Measurements from ENCODE around the gene TOX2. TPM values are rescaled to one million over a fixed set of nuclear protein-coding genes. Genes with fewer than 3 reads are reported as not detected.

TOX2 gene
- total RNA-seq, 2 donors from 2014 or later: 8.8 to 52.8 TPM

DNA sequence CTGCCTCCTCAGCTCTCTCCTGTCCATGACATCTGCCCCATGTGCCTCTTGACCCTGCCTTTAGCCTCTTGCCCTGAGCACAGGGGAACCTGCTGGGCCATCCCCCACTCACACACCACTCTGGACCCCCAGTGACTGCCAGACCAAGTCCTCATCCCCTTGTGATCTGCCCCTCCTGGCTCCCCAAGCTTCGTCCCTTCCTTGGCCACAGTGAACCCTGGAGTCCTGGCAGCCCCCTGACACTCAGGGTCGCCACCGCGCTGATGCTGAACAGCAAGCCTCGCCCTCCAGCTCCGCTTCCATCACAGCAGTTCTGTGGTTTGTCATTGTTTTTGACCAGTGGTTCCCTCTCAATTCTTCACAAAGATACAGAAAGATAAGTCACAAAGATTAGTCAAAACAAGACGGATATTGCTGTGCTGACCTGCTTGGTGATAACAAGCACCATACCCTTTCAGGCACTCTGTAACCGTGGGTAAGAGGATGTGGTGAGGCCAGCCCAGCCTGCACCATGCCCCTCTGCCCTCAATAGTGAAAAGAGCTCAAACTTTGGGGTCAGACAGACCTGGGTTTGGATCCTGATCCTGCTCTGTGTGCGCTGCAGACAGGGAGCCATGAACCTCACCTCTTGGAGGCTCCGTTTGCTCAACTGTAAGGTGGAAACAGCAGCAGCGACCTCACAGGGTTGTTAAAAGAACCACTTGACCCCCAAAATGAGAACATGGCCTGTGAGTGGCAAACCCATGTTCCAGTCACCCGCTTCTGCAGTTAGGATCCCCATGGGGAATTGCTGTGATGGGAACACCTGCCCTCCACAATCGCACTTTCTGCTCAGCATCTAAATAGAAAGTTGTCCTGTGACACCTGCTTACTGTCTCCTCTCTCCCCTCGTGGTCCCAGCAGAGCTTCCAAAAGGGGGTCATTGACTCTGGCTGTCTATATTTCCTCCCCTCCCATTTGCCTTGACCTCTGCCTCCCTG lies 114.5 kb downstream of the TOX2 start:
- Histone ChIP-seq H3K27ac (no peak overlapping the region), H3K4me1 (replicated peaks) (no peaks in the 10 kb centered on the region), H3K27me3 (replicated peaks; ENCODE audit: insufficient read depth) (no peaks in the 10 kb centered on the region), H3K9me3 (no peaks in the 10 kb centered on the region), H3K4me3 (no peak overlapping the region), H3K36me3 (no peaks in the 10 kb centered on the region)
- intact Hi-C loops (cut with DNase I): no loop called here
- DNase-seq (ENCODE audit: low spot score): no peak
- WGBS: 79% methylated on average over 14 of the region's 14 CpGs
- TF ChIP-seq, protein P1, sequence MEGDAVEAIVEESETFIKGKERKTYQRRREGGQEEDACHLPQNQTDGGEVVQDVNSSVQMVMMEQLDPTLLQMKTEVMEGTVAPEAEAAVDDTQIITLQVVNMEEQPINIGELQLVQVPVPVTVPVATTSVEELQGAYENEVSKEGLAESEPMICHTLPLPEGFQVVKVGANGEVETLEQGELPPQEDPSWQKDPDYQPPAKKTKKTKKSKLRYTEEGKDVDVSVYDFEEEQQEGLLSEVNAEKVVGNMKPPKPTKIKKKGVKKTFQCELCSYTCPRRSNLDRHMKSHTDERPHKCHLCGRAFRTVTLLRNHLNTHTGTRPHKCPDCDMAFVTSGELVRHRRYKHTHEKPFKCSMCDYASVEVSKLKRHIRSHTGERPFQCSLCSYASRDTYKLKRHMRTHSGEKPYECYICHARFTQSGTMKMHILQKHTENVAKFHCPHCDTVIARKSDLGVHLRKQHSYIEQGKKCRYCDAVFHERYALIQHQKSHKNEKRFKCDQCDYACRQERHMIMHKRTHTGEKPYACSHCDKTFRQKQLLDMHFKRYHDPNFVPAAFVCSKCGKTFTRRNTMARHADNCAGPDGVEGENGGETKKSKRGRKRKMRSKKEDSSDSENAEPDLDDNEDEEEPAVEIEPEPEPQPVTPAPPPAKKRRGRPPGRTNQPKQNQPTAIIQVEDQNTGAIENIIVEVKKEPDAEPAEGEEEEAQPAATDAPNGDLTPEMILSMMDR (IDR thresholded peaks at IDR 0.05): no peak
- TF ChIP-seq POLR2AphosphoS5 (IDR thresholded peaks at IDR 0.05) (no peak), POLR2A (IDR thresholded peaks at IDR 0.05) (no peak)

DNA sequence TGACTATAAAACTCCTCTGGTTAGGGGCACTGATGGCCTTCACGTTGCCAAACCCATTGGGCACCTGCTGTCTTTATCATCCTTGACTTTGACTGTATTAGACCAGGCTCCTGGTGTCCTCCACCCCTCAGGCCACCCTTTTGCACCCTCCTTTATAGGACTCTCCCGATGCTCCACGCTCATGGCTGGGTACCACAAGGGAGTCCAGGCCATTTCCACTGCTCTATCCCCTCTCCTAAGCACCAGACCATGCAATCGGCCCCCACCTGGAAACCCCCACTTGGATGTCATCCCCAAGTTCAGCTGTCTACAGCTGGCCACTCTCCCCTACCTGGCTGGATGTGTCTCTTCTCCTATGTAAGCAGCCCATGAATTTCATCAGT lies 115.2 kb downstream of the TOX2 start:
- 90% methylated on average over 4 of the region's 4 CpGs for WGBS
- no peaks in the 10 kb centered on the region for H3K4me1 ChIP-seq (replicated peaks)
- DNase-seq (ENCODE audit: low spot score): no peak

DNA sequence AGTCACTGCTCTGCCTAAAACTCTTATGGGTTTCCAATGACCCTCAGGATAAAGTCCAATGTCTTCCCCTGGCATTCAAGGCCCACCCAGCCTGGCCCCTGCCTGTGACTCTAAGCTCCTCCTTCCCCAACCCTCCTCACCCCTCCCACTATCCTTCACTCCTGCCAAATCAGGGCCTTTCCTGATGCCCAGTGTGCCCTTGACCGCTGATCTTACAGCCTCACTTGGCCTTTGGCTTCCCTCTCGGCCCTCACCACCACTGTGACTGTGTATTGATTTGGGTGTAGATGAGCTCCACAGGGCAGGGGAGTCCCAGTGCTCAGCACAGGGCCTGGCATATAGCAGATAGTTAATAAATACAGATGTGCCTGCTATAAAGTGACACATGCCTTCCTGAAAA lies 115.7 kb downstream of the TOX2 start:
- Histone ChIP-seq H3K9me3 (no peaks in the 10 kb centered on the region), H3K36me3 (no peaks in the 10 kb centered on the region), H3K4me3 (no peak overlapping the region), H3K27ac (no peak overlapping the region), H3K27me3 (replicated peaks; ENCODE audit: insufficient read depth) (no peaks in the 10 kb centered on the region), H3K4me1 (replicated peaks) (no peaks in the 10 kb centered on the region)
- DNase-seq (ENCODE audit: low spot score): no peak
- no peak for TF ChIP-seq POLR2AphosphoS5 (IDR thresholded peaks at IDR 0.05)
- TF ChIP-seq, protein P1 (IDR thresholded peaks at IDR 0.05): no peak
- no peak for TF ChIP-seq POLR2A (IDR thresholded peaks at IDR 0.05)
- intact Hi-C loops (cut with DNase I): no loop called here
- WGBS: 97% methylated on average over 2 of the region's 2 CpGs

More for the DNA sequence above, 115.2 kb downstream of the TOX2 start:
- H3K9me3 ChIP-seq: no peaks in the 10 kb centered on the region
- no peak overlapping the region for H3K4me3 ChIP-seq
- intact Hi-C loops (cut with DNase I): no loop called here
- H3K27me3 ChIP-seq (replicated peaks; ENCODE audit: insufficient read depth): no peaks in the 10 kb centered on the region
- H3K36me3 ChIP-seq: no peaks in the 10 kb centered on the region
- TF ChIP-seq POLR2AphosphoS5 (IDR thresholded peaks at IDR 0.05): no peak
- TF ChIP-seq POLR2A (IDR thresholded peaks at IDR 0.05): no peak
- TF ChIP-seq, protein P1 (IDR thresholded peaks at IDR 0.05): no peak
- no peak overlapping the region for H3K27ac ChIP-seq

DNA sequence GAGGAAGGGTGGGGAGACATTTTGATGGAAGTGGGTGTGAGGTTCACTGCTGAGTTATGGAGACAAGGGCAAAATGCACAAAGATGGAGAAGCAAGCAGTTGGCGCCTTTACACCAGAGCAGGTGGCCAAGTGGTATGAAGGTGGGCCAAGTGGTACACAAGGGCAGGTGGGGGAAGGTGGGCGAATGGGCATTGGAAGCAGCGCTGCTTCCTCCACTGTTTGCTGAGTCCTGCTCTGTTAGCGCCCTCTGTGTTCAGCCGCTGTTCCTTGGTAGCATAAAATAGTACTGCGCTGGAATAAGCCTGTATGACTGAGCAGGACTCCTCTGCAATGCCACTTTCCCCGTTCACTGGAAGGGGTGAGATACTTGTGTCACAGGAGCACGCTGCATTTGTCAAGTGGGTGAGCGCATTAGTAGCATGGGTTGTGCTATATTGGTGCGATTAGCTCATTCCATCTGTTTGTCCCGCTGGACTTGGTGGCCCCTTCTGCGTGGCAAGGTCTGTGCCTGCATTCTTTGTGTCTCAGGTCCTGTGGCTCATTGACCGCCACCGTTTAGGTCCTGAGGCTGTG lies 116.4 kb downstream of the TOX2 start:
- H3K36me3 ChIP-seq: no peaks in the 10 kb centered on the region
- intact Hi-C loops (cut with DNase I): no loop called here
- H3K4me3 ChIP-seq: no peak overlapping the region
- 92% methylated on average over 14 of the region's 14 CpGs for WGBS
- H3K9me3 ChIP-seq: no peaks in the 10 kb centered on the region
- H3K27me3 ChIP-seq (replicated peaks; ENCODE audit: insufficient read depth): no peaks in the 10 kb centered on the region
- DNase-seq (ENCODE audit: low spot score): no peak
- no peak overlapping the region for H3K27ac ChIP-seq
- H3K4me1 ChIP-seq (replicated peaks): no peaks in the 10 kb centered on the region
- TF ChIP-seq, protein P1 (IDR thresholded peaks at IDR 0.05): no peak
- no peak for TF ChIP-seq POLR2A (IDR thresholded peaks at IDR 0.05)
- no peak for TF ChIP-seq POLR2AphosphoS5 (IDR thresholded peaks at IDR 0.05)

Measured in prostate gland (tissue), 2 donors.